CD4-positive, alpha-beta memory T cell (primary cell): ENCODE results near the gene HOXB1. TPM values are rescaled to one million over a fixed set of nuclear protein-coding genes. Genes with fewer than 3 reads are reported as not detected.
A peak's percentile ranks its signal among the peaks of the same experiment; 100 is the strongest.

Experiments used
- CTCF ChIA-PET: fragments of 350-600 bp; sonication (Branson Sonifier 250); formaldehyde crosslinking; loops from one replicate; lab custom pipeline; 2021; ENCODE audit warnings: inconsistent platforms; ENCODE audit not compliant: partially characterized antibody; lab: Charles Lee
- POLR2A ChIA-PET: fragments of 350-600 bp; sonication (Branson Sonifier 250); formaldehyde crosslinking; loops from one replicate; lab custom pipeline; 2021; ENCODE audit not compliant: partially characterized antibody; lab: Charles Lee
- DNase-seq, 5 donors: peaks; one replicate each; pipeline versions ENCODE4 v3.0.0 to v3.0.0-alpha.2; 2020 to 2022; ENCODE audit warnings: mixed read lengths in 1 of 5
- H3K27ac ChIP-seq: one replicate; pipeline ENCODE4 v1.7.0; 2013; ENCODE audit warnings: low read depth, low read length
- H3K27me3 ChIP-seq: 2 replicates; pipeline ENCODE4 v1.7.0; 2013; ENCODE audit warnings: mild to moderate bottlenecking, low read length, moderate library complexity; ENCODE audit not compliant: insufficient read depth
- H3K36me3 ChIP-seq: 2 replicates; pipeline ENCODE4 v1.7.0; 2013; ENCODE audit warnings: mild to moderate bottlenecking, low read length, moderate library complexity; ENCODE audit not compliant: insufficient read depth
- H3K4me1 ChIP-seq: 2 replicates; pipeline ENCODE4 v1.7.0; 2013; ENCODE audit warnings: mild to moderate bottlenecking, low read length, moderate library complexity; ENCODE audit not compliant: insufficient read depth
- H3K4me3 ChIP-seq, 2 donors: one replicate each; pipeline ENCODE4 v1.7.0; 2013; ENCODE audit warnings: low read length in 2 of 2, mild to moderate bottlenecking in 1 of 2
- H3K9me3 ChIP-seq, 2 donors: one replicate each; pipeline ENCODE4 v1.7.0; 2013; ENCODE audit warnings: low read length in 2 of 2, control low read depth in 1 of 2; ENCODE audit not compliant: control insufficient read depth in 1 of 2
- H3K27ac Mint-ChIP-seq, 7 donors: one replicate each; pipeline ENCODE4 v1.8.0; 2020 to 2021; ENCODE audit warnings: mixed read lengths in 7 of 7, mild to moderate bottlenecking in 6 of 7, inconsistent platforms in 3 of 7, moderate library complexity in 3 of 7
- H3K27me3 Mint-ChIP-seq, 2 donors: one replicate each; pipeline ENCODE4 v1.8.0; 2020 to 2021; ENCODE audit warnings: mixed read lengths in 2 of 2
- H3K36me3 Mint-ChIP-seq, 2 donors: one replicate each; pipeline ENCODE4 v1.8.0; 2020 to 2021; ENCODE audit warnings: mixed read lengths in 2 of 2, inconsistent platforms in 1 of 2, mild to moderate bottlenecking in 1 of 2
- H3K4me1 Mint-ChIP-seq, 4 donors: one replicate each; pipeline ENCODE4 v1.8.0; 2020 to 2021; ENCODE audit warnings: mixed read lengths in 4 of 4, mild to moderate bottlenecking in 1 of 4
- H3K4me3 Mint-ChIP-seq, 8 donors: one replicate each; pipeline ENCODE4 v1.8.0; 2020 to 2021; ENCODE audit warnings: mixed read lengths in 8 of 8, mild to moderate bottlenecking in 7 of 8, moderate library complexity in 6 of 8, inconsistent platforms in 3 of 8
- H3K9me3 Mint-ChIP-seq, 8 donors: one replicate each; pipeline ENCODE4 v1.8.0; 2020 to 2021; ENCODE audit warnings: mixed read lengths in 8 of 8, mild to moderate bottlenecking in 5 of 8, inconsistent platforms in 3 of 8, moderate library complexity in 1 of 8
- intact Hi-C: fragments of 100-400 bp; cut with micrococcal nuclease; formaldehyde crosslinking; loops from one replicate; pipeline ENCODE4 v1.15.1; 2023
- polyA plus RNA-seq, 2 donors: library from polyadenylated mRNA; unstranded; fragments of 300-500 nt; fragmentation: Illumina TruSeq; gene quantifications; one replicate each; pipeline ENCODE4 v1.2.3, GENCODE V29; 2021
- total RNA-seq, 2 experiments: library from RNA; stranded (reverse); gene quantifications; one replicate each; pipeline ENCODE4 v1.2.3, GENCODE V29; 2021

HOXB1 gene
- total RNA-seq (not detected), polyA plus RNA-seq (not detected)

GRCh38 chr17:48530887-48531272 is at the start of gene HOXB1:
TSS of gene HOXB1 (minus strand) at chr17:48531011. CDS start at chr17:48530904, 107 bp downstream.
- Histone ChIP-seq H3K27me3 (no peaks in the 10 kb centered on the region), H3K4me1 (no peaks in the 10 kb centered on the region), H3K27ac (no peak within 1 kb of the TSS), H3K9me3 (no peaks in the 10 kb centered on the region), H3K4me3 (no peak within 1 kb of the TSS), H3K36me3 (no peaks in the 10 kb centered on the region)
- Mint-ChIP-seq H3K4me1 (peaks cover 0 to 9% (median 1%) of the 10 kb centered on the region in 4 donors), H3K27ac (peak within 1 kb of the TSS in 1 of 7 donors; percentile 60), H3K9me3 (no peaks in the 10 kb centered on the region), H3K27me3 (peaks cover 9 to 12% of the 10 kb centered on the region in 2 donors), H3K36me3 (no peaks in the 10 kb centered on the region), H3K4me3 (no peak within 1 kb of the TSS)
- CTCF ChIA-PET: no interaction called here
- intact Hi-C loops: no loop called here
- POLR2A ChIA-PET: no interaction called here
- DNase-seq: no peak

- peaks cover 19 to 69% (median 43%) of the 10 kb centered on the region in 4 donors for H3K4me1 Mint-ChIP-seq
- peaks cover 36 to 50% of the 10 kb centered on the region in 2 donors for H3K27me3 Mint-ChIP-seq
- ChIA-PET POLR2A (interaction anchor here (2.5 kb wide), 1 partner anchor 13 kb away, joined by 8 read pairs; no protein-coding TSS in a partner anchor), CTCF (no interaction called here)
- peak overlapping the region in 3 of 7 donors; percentile 59 to 91 (median 73) for H3K27ac Mint-ChIP-seq
- no peaks in the 10 kb centered on the region for H3K36me3 ChIP-seq
- no peak for DNase-seq
- H3K9me3 Mint-ChIP-seq: no peaks in the 10 kb centered on the region
- H3K4me3 ChIP-seq: no peak overlapping the region
- H3K27me3 ChIP-seq: peaks cover 14% of the 10 kb centered on the region
- no peaks in the 10 kb centered on the region for H3K9me3 ChIP-seq
- H3K4me3 Mint-ChIP-seq: peak overlapping the region; percentile 69 to 97 (median 93)
- H3K27ac ChIP-seq: no peak overlapping the region
- intact Hi-C loops: no loop called here
- peaks cover 3 to 12% of the 10 kb centered on the region in 2 donors for H3K36me3 Mint-ChIP-seq
- H3K4me1 ChIP-seq: peaks cover 55% of the 10 kb centered on the region
Measured at GRCh38 chr17:48579760-48580554, 49.1 kb upstream of the HOXB1 start.

- H3K4me3 ChIP-seq: no peak overlapping the region
- DNase-seq: no peak
- no peaks in the 10 kb centered on the region for H3K9me3 ChIP-seq
- POLR2A ChIA-PET: interaction anchor here (1.1 to 2.5 kb wide), 4 partner anchors 13 to 87 kb away, joined by 4 to 8 read pairs (median 5); no protein-coding TSS in a partner anchor
- intact Hi-C loops: no loop called here
- no peaks in the 10 kb centered on the region for H3K36me3 ChIP-seq
- no peaks in the 10 kb centered on the region for H3K9me3 Mint-ChIP-seq
- peaks cover 18 to 67% (median 42%) of the 10 kb centered on the region in 4 donors for H3K4me1 Mint-ChIP-seq
- no peak overlapping the region for H3K27ac ChIP-seq
- H3K4me1 ChIP-seq: peaks cover 52% of the 10 kb centered on the region
- H3K27me3 ChIP-seq: peaks cover 14% of the 10 kb centered on the region
- peak overlapping the region; percentile 90 to 97 (median 93) for H3K4me3 Mint-ChIP-seq
- peaks cover 3 to 12% of the 10 kb centered on the region in 2 donors for H3K36me3 Mint-ChIP-seq
- H3K27ac Mint-ChIP-seq: peak overlapping the region in 3 of 7 donors; percentile 25 to 91 (median 87)
- peaks cover 35 to 49% of the 10 kb centered on the region in 2 donors for H3K27me3 Mint-ChIP-seq
- CTCF ChIA-PET: interaction anchor here (0.9 kb wide), 1 partner anchor 88 kb away, joined by 4 read pairs; no protein-coding TSS in a partner anchor
Measured at GRCh38 chr17:48579471-48579759, 48.6 kb upstream of the HOXB1 start.

GRCh38 chr17:48578616-48579470 is 48.0 kb upstream of the HOXB1 start:
- DNase-seq: no peak
- POLR2A ChIA-PET: interaction anchor here (1.0 to 2.5 kb wide), 6 partner anchors 8 to 86 kb away, joined by 4 to 8 read pairs (median 5); no protein-coding TSS in a partner anchor
- peaks cover 14% of the 10 kb centered on the region for H3K27me3 ChIP-seq
- H3K36me3 ChIP-seq: no peaks in the 10 kb centered on the region
- intact Hi-C loops: loop anchor here (1.0 kb wide), 1 partner anchor 36 kb away; no protein-coding TSS in a partner anchor
- H3K4me3 ChIP-seq: peak overlapping the region; percentile 44 to 64
- H3K9me3 ChIP-seq: no peaks in the 10 kb centered on the region
- Mint-ChIP-seq H3K36me3 (peaks cover 3 to 12% of the 10 kb centered on the region in 2 donors), H3K27ac (peak overlapping the region; percentile 68 to 95 (median 90)), H3K9me3 (no peaks in the 10 kb centered on the region), H3K4me1 (peaks cover 18 to 63% (median 42%) of the 10 kb centered on the region in 4 donors), H3K27me3 (peaks cover 30 to 44% of the 10 kb centered on the region in 2 donors), H3K4me3 (peak overlapping the region; percentile 90 to 97 (median 93))
- CTCF ChIA-PET: interaction anchor here (0.9 kb wide), 1 partner anchor 87 kb away, joined by 4 read pairs; no protein-coding TSS in a partner anchor
- peak overlapping the region; percentile 54 for H3K27ac ChIP-seq
- H3K4me1 ChIP-seq: peaks cover 52% of the 10 kb centered on the region

GRCh38 chr17:48577946-48578615 is 47.3 kb upstream of the HOXB1 start, which contains the start of gene HOXB4:
TSS of gene HOXB4 (minus strand) at chr17:48578350. CDS start at chr17:48578319, 31 bp downstream.
- Histone ChIP-seq H3K9me3 (no peaks in the 10 kb centered on the region), H3K4me1 (peaks cover 52% of the 10 kb centered on the region), H3K27ac (peak within 1 kb of the TSS; percentile 54), H3K4me3 (peak within 1 kb of the TSS; percentile 44 to 64), H3K36me3 (no peaks in the 10 kb centered on the region), H3K27me3 (peaks cover 14% of the 10 kb centered on the region)
- H3K9me3 Mint-ChIP-seq: no peaks in the 10 kb centered on the region
- peak within 1 kb of the TSS; percentile 90 to 97 (median 93) for H3K4me3 Mint-ChIP-seq
- H3K36me3 Mint-ChIP-seq: peaks cover 3 to 12% of the 10 kb centered on the region in 2 donors
- DNase-seq: peak; percentile 60 to 80 (median 64)
- ChIA-PET POLR2A (interaction anchor here (0.6 to 2.5 kb wide), 9 partner anchors 8 to 86 kb away, joined by 3 to 8 read pairs (median 5); no protein-coding TSS in a partner anchor), CTCF (interaction anchor here (0.6 to 0.9 kb wide), 2 partner anchors 87 to 242 kb away, joined by 3 to 4 read pairs; no protein-coding TSS in a partner anchor)
- H3K4me1 Mint-ChIP-seq: peaks cover 16 to 65% (median 41%) of the 10 kb centered on the region in 4 donors
- H3K27ac Mint-ChIP-seq: peak within 1 kb of the TSS; percentile 87 to 95 (median 91)
- H3K27me3 Mint-ChIP-seq: peaks cover 27 to 39% of the 10 kb centered on the region in 2 donors
- intact Hi-C loops: loop anchor here (1.0 kb wide), 1 partner anchor 35 kb away; no protein-coding TSS in a partner anchor

- peaks cover 48% of the 10 kb centered on the region for H3K4me1 ChIP-seq
- Mint-ChIP-seq H3K4me3 (peak overlapping the region; percentile 82 to 91 (median 84)), H3K36me3 (peaks cover 3 to 12% of the 10 kb centered on the region in 2 donors), H3K4me1 (peaks cover 16 to 60% (median 37%) of the 10 kb centered on the region in 4 donors), H3K27me3 (peaks cover 23 to 33% of the 10 kb centered on the region in 2 donors), H3K9me3 (no peaks in the 10 kb centered on the region), H3K27ac (peak overlapping the region; percentile 37 to 77 (median 66))
- H3K9me3 ChIP-seq: no peaks in the 10 kb centered on the region
- H3K36me3 ChIP-seq: no peaks in the 10 kb centered on the region
- POLR2A ChIA-PET: interaction anchor here (0.6 to 2.5 kb wide), 6 partner anchors 9 to 86 kb away, joined by 3 to 8 read pairs (median 6); no protein-coding TSS in a partner anchor
- peak overlapping the region; percentile 34 to 64 for H3K4me3 ChIP-seq
- H3K27me3 ChIP-seq: peaks cover 12% of the 10 kb centered on the region
- CTCF ChIA-PET: interaction anchor here (0.6 kb wide), 2 partner anchors 66 to 241 kb away, joined by 3 read pairs; no protein-coding TSS in a partner anchor
- no peak overlapping the region for H3K27ac ChIP-seq
- intact Hi-C loops: no loop called here
- DNase-seq: no peak
Measured at GRCh38 chr17:48577330-48577945, 46.6 kb upstream of the HOXB1 start.
